Heart left ventricle (tissue), 16 donors: ENCODE measurements around the gene SSBP3. TPM values are rescaled to one million over a fixed set of nuclear protein-coding genes. Genes with fewer than 3 reads are reported as not detected.
A peak's percentile ranks its signal among the peaks of the same experiment; 100 is the strongest.

Source experiments
- ATAC-seq, 4 donors: fragments of 200-7000 bp; cut with Tn5 transposase; one replicate each; pipeline ENCODE4 v1.9.1; 2020 to 2022; ENCODE audit warnings: moderate library complexity in 4 of 4, mild to moderate bottlenecking in 3 of 4, moderate number of reproducible peaks in 1 of 4
- DNase-seq, 5 donors: peaks; one replicate each; pipeline ENCODE4 v3.0.0-alpha.2; 2020
- H3K27ac ChIP-seq, 12 donors: fragments of 200-600 bp; sonication (generic) in 4 of 12; one replicate each; pipeline versions ENCODE4 v1.5.0 to v1.8.0; 2016 to 2022; ENCODE audit warnings: mild to moderate bottlenecking in 2 of 12
- H3K27me3 ChIP-seq, 9 donors: fragments of 200-600 bp; sonication (generic) in 2 of 9; one replicate each; pipeline versions ENCODE4 v1.5.1 to v1.8.0; 2016 to 2022; ENCODE audit warnings: mild to moderate bottlenecking in 3 of 9
- H3K36me3 ChIP-seq, 9 donors: fragments of 200-600 bp; sonication (generic) in 2 of 9; one replicate each; pipeline versions ENCODE4 v1.5.0 to v1.8.0; 2018 to 2022; ENCODE audit warnings: mild to moderate bottlenecking in 2 of 9
- H3K4me1 ChIP-seq, 12 donors: fragments of 200-600 bp; sonication (generic) in 4 of 12; one replicate each; pipeline versions ENCODE4 v1.5.0 to v1.8.0; 2016 to 2022; ENCODE audit warnings: mild to moderate bottlenecking in 3 of 12
- H3K4me3 ChIP-seq, 12 donors: fragments of 200-600 bp; sonication (generic) in 4 of 12; one replicate each; pipeline versions ENCODE4 v1.5.0 to v1.8.0; 2017 to 2022; ENCODE audit warnings: mild to moderate bottlenecking in 9 of 12, moderate library complexity in 4 of 12
- H3K9me3 ChIP-seq, 12 donors: fragments of 200-600 bp; sonication (generic) in 4 of 12; one replicate each; pipeline versions ENCODE4 v1.5.0 to v1.8.0; 2016 to 2022; ENCODE audit warnings: mild to moderate bottlenecking in 1 of 12
- POLR2A ChIP-seq, 2 donors: fragments of 450-650 bp; IDR thresholded peaks; one replicate each; pipeline ENCODE4 v1.6.1; 2017; ENCODE audit warnings: antibody characterized with exemption in 2 of 2, mild to moderate bottlenecking in 2 of 2, moderate library complexity in 2 of 2
- WGBS, 4 donors: extraction: QIAGEN DNeasy Blood & Tissue Kit in 2 of 4; methylation state at CpG; one replicate each; pipeline versions ENCODE4 v1.1.5 to v1.1.7; 2013 to 2018; 5-methylcytosine and 5-hydroxymethylcytosine counted together
- intact Hi-C, 10 donors: fragments of 100-400 bp; cut with DNase I; formaldehyde crosslinking; loops; one replicate each; pipeline versions ENCODE4 v1.11.1 to v1.14.2; 2022
- polyA plus RNA-seq, 2 donors: library from polyadenylated mRNA; stranded (reverse); fragments of 200-250 nt; gene quantifications; one replicate each; pipeline ENCODE4 v1.2.3, GENCODE V29; 2013
- total RNA-seq, 9 donors: library from RNA; depleted of rRNA in 2 of 9; stranded (reverse); fragments of >200 nt in 2 of 9; fragmentation: NEBNext Ultra II Directional in 3 of 9; extraction: Animal tissue kit (Norgen Biotek cat#: 25700) in 3 of 9; gene quantifications; one replicate each; pipeline versions ENCODE4 v1.1.0 to v1.2.4, GENCODE V29; 2016 to 2023
- TF ChIP-seq, protein P1 (sequence below), 12 donors: fragments of 200-600 bp; sonication (generic) in 4 of 12; IDR thresholded peaks; one replicate each; pipeline versions ENCODE4 v1.5.0 to v1.8.0; 2018 to 2022; ENCODE audit warnings: antibody characterized with exemption in 12 of 12, mild to moderate bottlenecking in 5 of 12
- donor health status: ischemic (EF 13 %, LVEDD 7.1; RV severe dilation, severe dysfunction).
- donor health status: healthy with polysubstance abuse.
- donor health status: DM: no; HTN: yes; CAD: no.
- donor health status: DM: no; HTN: no; CAD: no.
- donor health status: ischemic (EF 25% LVEDD 6.9; RV normal size, moderate dysfunction).
- donor health status: ischemic (EF 25% LVEDD 5.7; RV mildly dilated, moderate dysfunction).
- donor health status: healthy.
- donor health status: DM: yes; HTN: yes; CAD: no.
- donor health status: ischemic (EF 35%, LVEDD 5.7; RV mildly dilated, moderate dysfunction).
- donor health status: nonischemic (EF 11% LVEDD 7.7; RV severe dilation, severe dysfunction).
- donor health status: DM: yes; HTN: yes; CAD: no.
- donor health status: PGD.
- donor health status: ischemic (EF 29% LVEDD 5.4; RV normal size, mild dysfunction).
- donor health status: nonischemic (EF 23%, LVEDD 6.1; RV moderate dilation, normal function).

SSBP3 gene
- total and polyA plus RNA-seq, 11 donors, result 20.8 to 61.8 (median 48.1) TPM

GRCh38 chr1:54177726-54178125, 228.5 kb downstream of the SSBP3 start:
- no peak overlapping the region for H3K27ac ChIP-seq
- no peaks in the 10 kb centered on the region for H3K9me3 ChIP-seq
- ATAC-seq (no peak), DNase-seq (no peak)
- H3K4me3 ChIP-seq, result no peak overlapping the region
- 93 to 96% (median 95%) methylated on average over 7 to 8 of the region's 8 CpGs for WGBS, 4 donors
- no peaks in the 10 kb centered on the region for H3K27me3 ChIP-seq
- intact Hi-C loops, result no loop called here
- no peaks in the 10 kb centered on the region for H3K4me1 ChIP-seq
- TF ChIP-seq, protein P1, sequence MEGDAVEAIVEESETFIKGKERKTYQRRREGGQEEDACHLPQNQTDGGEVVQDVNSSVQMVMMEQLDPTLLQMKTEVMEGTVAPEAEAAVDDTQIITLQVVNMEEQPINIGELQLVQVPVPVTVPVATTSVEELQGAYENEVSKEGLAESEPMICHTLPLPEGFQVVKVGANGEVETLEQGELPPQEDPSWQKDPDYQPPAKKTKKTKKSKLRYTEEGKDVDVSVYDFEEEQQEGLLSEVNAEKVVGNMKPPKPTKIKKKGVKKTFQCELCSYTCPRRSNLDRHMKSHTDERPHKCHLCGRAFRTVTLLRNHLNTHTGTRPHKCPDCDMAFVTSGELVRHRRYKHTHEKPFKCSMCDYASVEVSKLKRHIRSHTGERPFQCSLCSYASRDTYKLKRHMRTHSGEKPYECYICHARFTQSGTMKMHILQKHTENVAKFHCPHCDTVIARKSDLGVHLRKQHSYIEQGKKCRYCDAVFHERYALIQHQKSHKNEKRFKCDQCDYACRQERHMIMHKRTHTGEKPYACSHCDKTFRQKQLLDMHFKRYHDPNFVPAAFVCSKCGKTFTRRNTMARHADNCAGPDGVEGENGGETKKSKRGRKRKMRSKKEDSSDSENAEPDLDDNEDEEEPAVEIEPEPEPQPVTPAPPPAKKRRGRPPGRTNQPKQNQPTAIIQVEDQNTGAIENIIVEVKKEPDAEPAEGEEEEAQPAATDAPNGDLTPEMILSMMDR (IDR thresholded peaks at IDR 0.05), result no peak
- TF ChIP-seq POLR2A (IDR thresholded peaks at IDR 0.05), result no peak
- H3K36me3 ChIP-seq, result peaks cover 0 to 23% (median 0%) of the 10 kb centered on the region in 9 donors

GRCh38 chr1:54176621-54177327, 229.4 kb downstream of the SSBP3 start:
- no peak for DNase-seq
- ATAC-seq, result peak in 1 of 4 donors; percentile 10
- Histone ChIP-seq H3K36me3 (peaks cover 0 to 23% (median 0%) of the 10 kb centered on the region in 9 donors), H3K4me1 (no peaks in the 10 kb centered on the region), H3K27me3 (no peaks in the 10 kb centered on the region), H3K27ac (no peak overlapping the region), H3K9me3 (no peaks in the 10 kb centered on the region), H3K4me3 (no peak overlapping the region)
- TF ChIP-seq, protein P1 (IDR thresholded peaks at IDR 0.05), result no peak
- no peak for TF ChIP-seq POLR2A (IDR thresholded peaks at IDR 0.05)
- WGBS, 4 donors, result 91 to 96% (median 95%) methylated on average over 6 of the region's 6 CpGs
- intact Hi-C loops, result no loop called here

Other genes with a start within 250 kb of the SSBP3 start
- gene CYB5RL, start 206.4 kb downstream of the SSBP3 start, total RNA-seq, result 1 to 10 TPM; 2.8 to 7.5 (median 4.4) TPM
- 1 to 10 TPM; 2.2 to 2.7 TPM for gene CYB5RL, start 206.4 kb downstream of the SSBP3 start, polyA plus RNA-seq
- gene MRPL37, start 206.2 kb downstream of the SSBP3 start, total RNA-seq, result 100 to 1,000 TPM in 2 of 9 donors, 10 to 100 TPM in 7; 75.6 to 122 (median 89.3) TPM
- 10 to 100 TPM; 46.7 to 78.1 TPM for gene MRPL37, start 206.2 kb downstream of the SSBP3 start, polyA plus RNA-seq
- 10 to 100 TPM; 33.2 to 69.3 (median 55.9) TPM for gene ACOT11, start 141.8 kb upstream of the SSBP3 start, total RNA-seq
- gene ACOT11, start 141.8 kb upstream of the SSBP3 start, polyA plus RNA-seq, result 10 to 100 TPM; 40.8 to 60.8 TPM
- gene FAM151A, start 217.1 kb upstream of the SSBP3 start, total RNA-seq, result 1 to 10 TPM in 3 of 9 donors, under 1 TPM in 6; 0.19 to 1.9 (median 0.53) TPM
- 1 to 10 TPM in 1 of 2 donors, under 1 TPM in 1; 0.35 to 1.9 TPM for gene FAM151A, start 217.1 kb upstream of the SSBP3 start, polyA plus RNA-seq
- gene MROH7, start 235.4 kb upstream of the SSBP3 start, total RNA-seq, result 10 to 100 TPM in 4 of 9 donors, 1 to 10 TPM in 5; 2.3 to 18.6 (median 9.2) TPM
- gene MROH7, start 235.4 kb upstream of the SSBP3 start, polyA plus RNA-seq, result 10 to 100 TPM in 1 of 2 donors, 1 to 10 TPM in 1; 2.9 to 12.5 TPM